HG02571 (cell line): ENCODE data around the gene KANSL1.
A peak's percentile ranks its signal among the peaks of the same experiment; 100 is the strongest.
"Not testable (repeated sequence)": the region's sequence is repeated elsewhere in the genome, so short reads cannot be mapped to it uniquely, and the experiment has no call there.

Experiments
- ATAC-seq: cut with Tn5 transposase; IDR thresholded peaks from one replicate; pipeline ENCODE4 v1.9.1; 2021; ENCODE audit warnings: mild to moderate bottlenecking, moderate library complexity; ENCODE audit not compliant: unreplicated experiment

Gene KANSL1, protein sequence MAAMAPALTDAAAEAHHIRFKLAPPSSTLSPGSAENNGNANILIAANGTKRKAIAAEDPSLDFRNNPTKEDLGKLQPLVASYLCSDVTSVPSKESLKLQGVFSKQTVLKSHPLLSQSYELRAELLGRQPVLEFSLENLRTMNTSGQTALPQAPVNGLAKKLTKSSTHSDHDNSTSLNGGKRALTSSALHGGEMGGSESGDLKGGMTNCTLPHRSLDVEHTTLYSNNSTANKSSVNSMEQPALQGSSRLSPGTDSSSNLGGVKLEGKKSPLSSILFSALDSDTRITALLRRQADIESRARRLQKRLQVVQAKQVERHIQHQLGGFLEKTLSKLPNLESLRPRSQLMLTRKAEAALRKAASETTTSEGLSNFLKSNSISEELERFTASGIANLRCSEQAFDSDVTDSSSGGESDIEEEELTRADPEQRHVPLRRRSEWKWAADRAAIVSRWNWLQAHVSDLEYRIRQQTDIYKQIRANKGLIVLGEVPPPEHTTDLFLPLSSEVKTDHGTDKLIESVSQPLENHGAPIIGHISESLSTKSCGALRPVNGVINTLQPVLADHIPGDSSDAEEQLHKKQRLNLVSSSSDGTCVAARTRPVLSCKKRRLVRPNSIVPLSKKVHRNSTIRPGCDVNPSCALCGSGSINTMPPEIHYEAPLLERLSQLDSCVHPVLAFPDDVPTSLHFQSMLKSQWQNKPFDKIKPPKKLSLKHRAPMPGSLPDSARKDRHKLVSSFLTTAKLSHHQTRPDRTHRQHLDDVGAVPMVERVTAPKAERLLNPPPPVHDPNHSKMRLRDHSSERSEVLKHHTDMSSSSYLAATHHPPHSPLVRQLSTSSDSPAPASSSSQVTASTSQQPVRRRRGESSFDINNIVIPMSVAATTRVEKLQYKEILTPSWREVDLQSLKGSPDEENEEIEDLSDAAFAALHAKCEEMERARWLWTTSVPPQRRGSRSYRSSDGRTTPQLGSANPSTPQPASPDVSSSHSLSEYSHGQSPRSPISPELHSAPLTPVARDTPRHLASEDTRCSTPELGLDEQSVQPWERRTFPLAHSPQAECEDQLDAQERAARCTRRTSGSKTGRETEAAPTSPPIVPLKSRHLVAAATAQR (N-terminal part only)

DNA sequence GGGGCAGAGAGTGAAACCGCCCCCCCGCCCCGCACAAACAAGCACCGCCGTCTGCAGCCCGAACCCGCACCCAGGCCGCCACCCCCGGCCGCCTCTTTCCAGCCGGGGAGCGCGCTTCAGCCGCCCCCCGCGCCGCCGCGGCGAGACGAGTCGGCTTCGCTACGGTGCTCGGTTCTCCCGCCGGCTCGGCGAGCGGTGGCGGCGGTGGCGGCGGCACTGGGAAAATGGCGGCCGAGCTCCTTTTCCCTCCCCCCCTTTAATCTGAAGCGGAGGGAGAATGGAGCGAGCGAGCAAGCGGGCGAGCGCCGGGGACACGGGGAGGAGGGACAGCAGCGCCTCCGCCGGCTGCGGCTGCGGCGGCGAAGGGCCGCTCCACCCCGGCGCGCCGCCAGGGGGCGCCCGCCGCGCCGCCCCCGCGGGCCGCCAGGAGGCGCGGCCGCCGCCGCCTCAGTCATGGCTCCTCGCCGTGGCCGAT lies at the start of gene KANSL1:
Gene KANSL1 (minus strand): TSS at position 279 of the 475 bp plus-strand sequence. CDS start 21,286 bp downstream, outside the sequence.
- peak; percentile 73 for ATAC-seq

GRCh38 chr17:46231359-46231758 lies 38.1 kb upstream of the KANSL1 start:
- ATAC-seq = not testable (repeated sequence)

- ATAC-seq = peak; percentile 99
These were observed 32.1 kb upstream of the KANSL1 start for GRCh38 chr17:46225274-46225794.

DNA sequence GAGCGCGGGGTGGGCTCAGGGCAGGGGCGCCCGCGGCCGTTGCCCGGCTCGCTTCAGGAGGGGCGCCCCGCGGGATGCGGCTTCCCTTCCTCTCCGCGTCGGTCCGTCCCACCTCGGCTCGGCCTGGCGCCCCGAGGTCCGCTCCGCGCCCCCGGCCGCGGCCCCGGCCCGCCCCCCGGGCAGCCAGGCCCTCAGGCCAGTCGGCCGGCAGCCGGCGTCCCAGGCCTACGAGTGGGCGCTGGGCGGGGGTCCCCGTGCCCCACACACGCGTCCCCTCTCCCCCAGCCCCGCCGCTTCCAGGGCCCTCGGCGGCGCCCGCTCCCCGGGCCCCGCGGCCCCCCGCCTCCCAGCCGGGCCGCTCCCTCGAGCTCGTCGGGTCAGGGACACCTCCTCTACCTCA lies 31.6 kb upstream of the KANSL1 start:
- peak; percentile 34 for ATAC-seq

DNA sequence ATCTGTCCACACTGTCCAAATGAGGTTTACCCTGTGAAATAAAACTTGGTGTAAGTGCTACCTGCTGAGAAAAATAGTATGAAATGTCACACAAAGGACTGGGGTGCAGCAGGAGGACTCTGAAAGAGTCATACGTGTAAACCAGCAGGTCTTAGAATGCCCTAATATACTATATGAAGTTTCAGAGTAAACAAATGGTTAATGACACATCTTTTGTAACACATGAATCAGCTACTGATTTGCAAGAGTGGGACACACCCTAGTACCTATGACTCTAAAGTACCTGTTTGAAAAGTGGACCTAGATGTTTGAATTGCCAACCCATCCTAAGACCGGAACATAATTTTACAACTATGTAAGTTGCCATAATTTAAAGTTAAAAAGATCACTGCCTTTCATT lies 29.8 kb upstream of the KANSL1 start:
- not testable (repeated sequence) for ATAC-seq

GRCh38 chr17:46216682-46217081 lies 23.5 kb upstream of the KANSL1 start:
- ATAC-seq = no peak

DNA sequence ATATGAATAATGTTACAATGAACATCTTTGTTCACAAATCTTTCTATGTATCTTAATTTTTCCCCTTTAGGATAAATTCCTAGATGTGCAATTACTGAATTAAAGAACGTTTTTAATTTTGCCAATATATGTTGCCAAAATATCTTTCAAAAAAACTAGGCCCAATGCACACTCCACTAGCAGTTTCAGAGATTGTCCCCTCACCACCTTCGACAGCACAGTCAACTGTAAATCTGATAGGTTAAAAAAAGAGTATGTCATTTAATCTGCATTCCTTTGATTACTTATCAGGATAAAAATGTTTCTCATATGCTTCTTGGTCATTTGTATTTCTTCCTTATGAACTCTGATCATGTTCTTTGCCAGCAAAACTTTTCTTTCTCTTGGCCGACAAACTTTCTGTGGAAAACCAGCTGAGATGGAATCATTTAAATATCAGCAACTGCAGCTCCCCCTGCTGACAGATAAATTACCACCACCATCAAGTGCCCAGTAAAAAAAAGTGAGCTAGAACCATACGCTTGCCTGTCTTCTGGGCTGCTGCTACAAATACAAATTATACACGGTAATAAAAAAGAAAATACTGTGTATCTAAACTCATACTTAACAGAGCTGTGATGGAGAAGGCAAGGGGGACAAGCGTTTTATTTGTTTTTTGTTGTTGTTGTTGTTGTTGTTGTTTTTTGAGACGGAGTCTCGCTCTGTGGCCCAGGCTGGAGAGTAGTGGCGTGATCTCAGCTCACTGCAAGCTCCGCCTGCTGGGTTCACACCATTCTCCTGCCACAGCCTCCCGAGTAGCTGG lies 19.6 kb upstream of the KANSL1 start:
- ATAC-seq = no peak

- ATAC-seq = no peak
These were observed 15.8 kb upstream of the KANSL1 start for GRCh38 chr17:46208997-46209396.

GRCh38 chr17:46205975-46206374 lies 12.7 kb upstream of the KANSL1 start:
- no peak for ATAC-seq

GRCh38 chr17:46202424-46202823 lies 9.2 kb upstream of the KANSL1 start:
- ATAC-seq = no peak

GRCh38 chr17:46201491-46201890 lies 8.3 kb upstream of the KANSL1 start:
- no peak for ATAC-seq

GRCh38 chr17:46200197-46200596 lies 7.0 kb upstream of the KANSL1 start:
- ATAC-seq = no peak

- no peak for ATAC-seq
These were observed 6.2 kb upstream of the KANSL1 start for GRCh38 chr17:46199379-46199778.

- ATAC-seq = no peak
These were observed 5.0 kb upstream of the KANSL1 start for GRCh38 chr17:46198233-46198632.

- no peak for ATAC-seq
These were observed 4.3 kb upstream of the KANSL1 start for GRCh38 chr17:46197530-46197929.

DNA sequence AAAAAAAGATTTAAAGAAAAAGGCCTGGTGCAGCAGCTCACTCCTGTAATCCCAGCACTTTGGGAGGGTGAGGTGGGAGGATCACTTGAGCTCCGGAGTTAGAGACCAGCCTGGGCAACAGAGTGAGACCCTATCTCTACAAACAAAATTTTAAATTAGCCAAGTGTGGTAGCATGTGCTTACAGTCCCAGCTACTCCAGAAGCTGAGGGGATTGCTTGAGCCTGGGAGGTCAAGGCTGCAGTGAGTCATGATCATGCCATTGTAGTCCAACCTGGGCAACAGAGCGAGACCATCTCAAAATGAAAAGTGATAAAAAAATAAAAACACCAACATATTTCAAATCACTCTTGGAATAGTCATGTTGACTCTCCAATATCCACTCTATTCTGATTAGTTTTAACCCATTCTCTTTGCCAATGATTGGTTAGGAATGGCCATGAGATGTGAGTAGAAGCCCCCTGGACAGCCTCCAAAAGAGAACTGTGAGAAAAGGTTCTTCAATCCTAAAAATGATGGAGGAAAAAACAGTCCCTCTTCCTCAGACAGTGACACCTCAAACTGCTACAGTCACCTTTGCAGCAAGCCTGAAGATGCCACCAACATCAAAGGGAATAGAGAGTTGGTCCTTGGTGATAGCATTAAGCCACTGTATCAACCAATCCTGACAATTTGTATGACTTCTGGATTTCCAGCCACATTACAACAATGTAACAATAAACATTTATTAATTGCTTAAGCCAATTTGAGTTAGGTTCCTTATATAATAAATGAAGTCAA lies 2.9 kb upstream of the KANSL1 start:
- ATAC-seq = no peak

GRCh38 chr17:46195217-46195855 lies 2.1 kb upstream of the KANSL1 start:
- no peak for ATAC-seq

DNA sequence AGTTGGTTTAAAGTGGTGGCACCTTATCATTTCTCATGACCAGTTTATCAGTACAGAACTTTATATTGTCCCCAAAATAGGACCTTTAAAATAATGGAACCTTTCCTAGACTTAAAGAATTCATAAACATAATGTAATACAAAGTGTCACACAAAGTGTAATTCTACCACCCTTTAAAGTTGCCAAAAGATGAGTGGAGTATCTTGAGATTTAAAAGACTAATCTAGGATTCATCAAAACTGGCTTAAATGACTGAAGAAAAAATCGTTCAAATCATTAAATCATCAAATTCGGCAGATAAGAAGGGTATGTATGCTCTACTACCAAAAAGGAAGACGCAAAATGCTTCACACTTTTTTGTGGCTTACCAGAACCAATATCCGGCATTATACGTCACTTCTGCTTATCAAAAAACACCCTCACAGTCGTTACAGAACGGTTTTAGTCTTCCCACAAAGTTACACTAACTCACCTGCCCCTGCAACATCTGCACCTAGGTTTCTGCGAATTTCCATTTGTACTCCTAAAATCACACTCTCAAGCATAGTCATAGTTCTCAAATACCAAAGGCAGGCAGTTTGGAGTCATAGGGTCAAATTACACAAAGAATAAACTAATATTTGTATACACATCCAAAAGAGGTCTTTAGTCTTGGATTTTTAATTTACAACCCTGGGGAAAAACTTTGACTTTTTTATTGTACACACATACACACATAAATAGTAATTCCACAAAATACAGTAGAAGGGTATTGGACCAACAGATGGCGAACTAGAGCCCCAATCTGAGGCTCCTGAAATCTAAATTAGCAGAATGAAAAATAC lies 1.4 kb upstream of the KANSL1 start:
- ATAC-seq = no peak
